GM19452 (cell line): ENCODE results near the gene SETD5.

ENCODE experiments used
- ATAC-seq: cut with Tn5 transposase; IDR thresholded peaks from one replicate; pipeline ENCODE4 v1.9.1; 2021; ENCODE audit not compliant: unreplicated experiment

SETD5 gene

DNA sequence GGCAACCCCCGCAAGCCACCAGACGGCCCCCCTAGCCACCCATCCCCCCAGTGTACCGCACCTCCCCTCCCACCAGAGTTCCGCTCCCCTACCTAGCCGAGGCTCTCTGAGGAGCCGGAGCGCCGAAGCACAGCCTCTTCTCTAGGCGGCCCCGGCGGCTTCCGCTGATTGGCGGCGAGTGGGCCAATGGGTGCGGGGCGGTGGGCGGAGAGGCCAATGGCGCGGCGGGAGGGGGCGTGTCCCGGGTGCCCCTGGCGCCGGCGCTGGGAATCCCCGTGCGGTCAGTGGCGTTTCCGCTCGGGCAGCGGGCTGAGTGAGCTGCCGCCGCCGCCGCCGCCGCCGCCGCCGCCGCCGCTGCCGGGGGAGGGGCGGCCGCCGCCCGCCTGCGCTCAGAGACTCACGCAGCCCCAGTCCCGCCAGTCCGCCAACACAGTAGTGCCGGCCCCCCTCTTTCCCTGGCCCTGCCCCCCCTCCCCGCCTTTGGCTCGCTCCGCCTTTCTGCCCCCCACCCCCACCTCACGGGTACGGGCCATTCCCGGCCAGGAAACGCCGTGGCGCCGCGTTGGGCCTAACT, at the start of gene SETD5:
Gene SETD5, plus strand, starts transcription at position 284 of the 574 bp plus-strand sequence. CDS start 31,324 bp downstream, outside the sequence.
- peak; percentile 47 for ATAC-seq

DNA sequence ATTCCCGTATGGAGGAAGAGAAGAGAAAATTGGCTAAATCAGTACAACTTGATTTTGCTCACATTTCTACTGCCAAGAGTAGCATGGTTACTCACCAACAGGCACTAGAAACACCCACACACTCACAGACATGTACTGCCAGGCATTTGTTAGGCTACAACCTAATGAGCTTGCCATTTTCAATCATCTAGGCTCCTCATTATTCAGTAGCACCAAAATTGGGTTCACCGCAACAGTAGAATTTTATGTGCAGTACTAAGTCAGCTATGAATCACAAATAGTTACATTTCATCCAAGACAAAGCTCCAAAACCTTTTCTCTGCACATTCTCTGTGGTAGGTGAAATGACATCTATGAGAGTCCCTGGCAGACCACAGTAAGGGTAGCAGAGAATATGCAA, 49.5 kb upstream of the SETD5 start:
- no peak for ATAC-seq

DNA sequence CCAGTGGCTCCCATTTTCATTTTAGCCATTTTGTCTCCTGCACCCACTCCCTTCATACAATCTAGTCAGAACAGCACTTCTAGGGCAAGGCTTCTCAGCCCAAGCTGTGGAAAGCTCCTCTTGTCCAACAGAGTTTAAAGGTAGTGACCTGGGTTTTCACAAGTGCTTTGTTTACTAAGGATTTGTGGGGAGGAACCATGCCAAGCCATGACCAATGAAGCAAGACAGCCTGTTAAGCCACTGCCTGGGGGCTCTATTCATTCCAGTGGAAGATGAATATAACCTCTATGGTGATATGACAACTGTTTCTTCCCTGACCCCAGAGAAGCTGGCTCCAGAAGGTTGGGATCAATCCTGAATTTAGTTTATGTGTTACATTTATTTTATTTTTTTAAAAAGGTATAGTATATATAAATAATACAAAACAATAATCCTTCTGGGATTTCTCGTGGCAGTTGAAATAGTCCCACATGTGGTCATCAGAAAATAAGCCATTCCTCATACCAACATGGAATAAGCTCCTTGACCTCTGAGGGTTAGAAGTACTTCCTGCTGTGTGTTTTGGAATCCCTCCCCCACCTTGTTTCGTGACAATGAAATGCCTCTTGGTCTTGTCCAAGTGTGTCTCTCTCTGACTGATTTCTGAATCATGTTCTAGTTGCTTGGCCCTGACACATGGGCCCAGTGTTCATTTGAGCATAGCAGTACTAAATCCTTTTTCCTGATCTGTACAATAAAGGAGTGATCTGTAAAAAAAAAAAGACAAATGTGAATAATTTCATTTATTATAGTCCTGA, 47.9 kb upstream of the SETD5 start:
- ATAC-seq, result no peak

- no peak for ATAC-seq
These were observed 45.7 kb upstream of the SETD5 start for GRCh38 chr3:9351709-9352126.

- ATAC-seq, result no peak
These were observed 44.3 kb upstream of the SETD5 start for GRCh38 chr3:9352917-9353752.

- no peak for ATAC-seq
These were observed 35.6 kb upstream of the SETD5 start for GRCh38 chr3:9361691-9362388.

- ATAC-seq, result peak; percentile 97
These were observed 34.5 kb upstream of the SETD5 start, which contains the start of gene THUMPD3 for GRCh38 chr3:9362731-9363530. THUMPD3 (plus strand) TSS chr3:9363054; CDS start chr3:9365069, 2,015 bp downstream.

DNA sequence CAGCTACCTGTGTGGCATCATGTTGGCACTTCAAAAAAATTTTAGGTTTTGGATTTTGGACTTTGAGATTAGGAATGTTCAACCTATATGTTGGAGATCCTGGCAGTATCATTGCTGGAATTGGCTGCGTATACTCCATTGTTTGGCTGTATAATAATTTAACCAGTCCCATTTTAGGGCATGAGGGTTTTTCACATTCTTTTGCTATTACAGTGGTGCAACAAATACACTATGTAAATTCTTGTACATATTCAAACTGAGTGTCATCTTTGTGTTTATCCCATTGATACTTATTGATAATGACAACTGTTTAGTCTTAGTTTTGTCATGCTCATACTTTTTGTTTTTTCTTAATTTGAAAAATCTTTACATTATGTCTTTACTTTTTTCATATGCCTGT, 27.9 kb upstream of the SETD5 start:
- no peak for ATAC-seq

DNA sequence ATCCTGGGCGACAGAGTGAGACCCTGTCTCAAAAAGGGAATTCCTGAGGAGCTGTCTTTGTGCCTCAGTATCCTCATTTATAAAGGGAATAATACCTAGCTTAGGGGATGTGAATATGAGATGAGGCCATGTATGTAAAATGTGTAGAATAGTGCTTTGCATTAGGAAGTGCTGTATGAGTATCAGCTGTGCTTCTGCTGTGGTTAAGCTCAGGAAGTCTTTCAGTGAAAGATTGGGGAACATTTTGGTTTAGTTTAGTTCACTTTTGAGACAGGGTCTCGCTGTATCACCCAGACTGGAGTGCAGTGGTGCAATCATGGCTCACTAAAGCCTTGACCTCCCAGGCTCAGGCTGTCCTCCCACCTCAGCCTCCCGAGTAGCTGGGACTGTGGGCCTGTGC, 23.9 kb upstream of the SETD5 start:
- no peak for ATAC-seq

DNA sequence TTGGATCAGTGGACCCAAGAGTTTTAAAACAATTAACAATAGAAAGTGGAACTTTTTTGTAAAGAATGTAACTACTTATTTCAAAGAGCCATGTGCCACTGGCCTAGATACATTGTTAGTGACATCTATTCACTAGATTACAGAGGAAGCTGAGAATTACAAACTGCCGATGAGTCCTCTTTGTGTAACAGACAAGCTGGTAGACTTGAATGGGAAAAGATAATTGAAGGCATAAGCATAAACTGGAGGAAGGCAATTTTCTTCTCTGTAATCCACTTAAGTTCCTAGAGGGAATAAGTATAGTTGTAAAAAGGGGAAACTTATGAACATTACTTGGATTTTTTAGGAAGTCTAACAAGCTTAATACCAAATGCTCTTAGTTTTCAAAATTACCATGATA, 19.4 kb upstream of the SETD5 start:
- no peak for ATAC-seq

- ATAC-seq, result no peak
These were observed 18.1 kb upstream of the SETD5 start for GRCh38 chr3:9379327-9379726.

DNA sequence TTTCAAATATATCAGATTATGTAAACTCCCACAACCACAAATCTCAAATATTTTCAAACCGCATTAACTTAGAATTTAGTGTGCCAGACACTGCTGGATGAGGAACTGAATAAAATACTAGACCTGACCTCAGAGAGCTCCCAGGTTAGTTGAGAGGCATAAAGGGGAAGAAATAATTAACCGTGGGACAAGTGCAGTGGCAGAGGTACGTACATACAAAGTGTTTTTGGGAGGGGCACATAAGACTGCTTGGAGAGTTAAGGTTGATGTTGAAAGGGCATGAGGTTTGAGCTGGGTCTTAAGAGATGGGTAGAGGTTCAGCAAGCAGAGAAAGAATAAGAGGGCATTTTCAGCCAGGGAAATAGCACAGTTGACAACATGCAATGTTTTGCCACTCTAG, 17.4 kb upstream of the SETD5 start:
- no peak for ATAC-seq

GRCh38 chr3:9384141-9384828, 13.1 kb upstream of the SETD5 start:
- ATAC-seq, result no peak

- ATAC-seq, result no peak
These were observed 12.0 kb upstream of the SETD5 start for GRCh38 chr3:9385187-9386077.

DNA sequence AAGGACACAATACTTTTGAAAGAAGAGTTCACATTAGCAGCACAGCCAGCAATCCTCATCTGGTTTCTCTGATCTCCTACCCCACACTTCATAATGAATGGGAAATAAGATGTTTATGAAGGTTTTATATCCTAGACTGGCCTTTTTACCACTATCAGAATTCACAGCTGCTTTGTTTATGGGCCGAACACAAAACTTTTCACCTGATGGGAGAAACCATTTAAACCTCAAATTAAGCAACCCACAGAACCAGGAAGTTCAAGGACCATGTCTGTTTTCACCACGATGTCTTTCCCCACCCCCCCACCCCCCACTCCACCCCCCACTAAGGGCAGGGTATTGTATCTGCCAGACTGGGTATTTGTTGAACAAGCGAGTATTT, 11.3 kb upstream of the SETD5 start:
- ATAC-seq, result no peak

GRCh38 chr3:9386501-9387321, 10.7 kb upstream of the SETD5 start:
- ATAC-seq, result no peak

GRCh38 chr3:9387322-9387655, 10.1 kb upstream of the SETD5 start:
- no peak for ATAC-seq

GRCh38 chr3:9388142-9388541, 9.3 kb upstream of the SETD5 start:
- no peak for ATAC-seq
